SK-N-SH (cell line): ENCODE measurements around the gene OMP. TPM values are rescaled to one million over a fixed set of nuclear protein-coding genes. Genes with fewer than 3 reads are reported as not detected.

ENCODE experiments used
- CTCF ChIA-PET: fragments of 300-600, 350-600 bp; formaldehyde crosslinking; extraction: SDS; loops from one replicate; lab custom pipeline; 2021; lab: Yijun Ruan, JAX
- POLR2A ChIA-PET: fragments of 350-600 bp; sonication (Branson Sonifier 250); formaldehyde crosslinking; extraction: SDS; loops from one replicate; lab custom pipeline; 2020; ENCODE audit warnings: antibody characterized with exemption, inconsistent platforms; lab: Yijun Ruan, JAX
- DNase-seq: peaks from one replicate; pipeline ENCODE4 v3.0.0; 2012
- H2AFZ ChIP-seq: fragments of 200-600 bp; sonication (generic); 2 replicates; pipeline ENCODE4 v1.8.1; 2016; ENCODE audit warnings: antibody characterized with exemption, mild to moderate bottlenecking, low read depth
- H3F3A ChIP-seq: fragments of 200-600 bp; sonication (generic); replicated peaks from 2 replicates; pipeline ENCODE3; 2016; ENCODE audit warnings: antibody characterized with exemption, mild to moderate bottlenecking; ENCODE audit not compliant: insufficient read depth
- H3K27ac ChIP-seq, 2 experiments: fragments of 200-500 bp in 1 of 2; fragments of 200-600 bp in 1 of 2; sonication (Bioruptor generic) in 1 of 2; sonication (generic), shearing (Covaris generic) in 1 of 2; 2 replicates each; pipeline versions ENCODE4 v1.5.1 to v1.6.1; 2014 to 2016; ENCODE audit warnings: low read depth in 2 of 2, inconsistent platforms in 1 of 2, low read length in 1 of 2, mild to moderate bottlenecking in 1 of 2, mixed read lengths in 1 of 2
- H3K27me3 ChIP-seq: fragments of 200-600 bp; sonication (generic), shearing (Covaris generic); 2 replicates; pipeline ENCODE4 v1.6.1; 2016; ENCODE audit warnings: mixed run types; ENCODE audit not compliant: insufficient read depth
- H3K36me3 ChIP-seq, 2 experiments: fragments of 200-500 bp in 1 of 2; fragments of 200-600 bp in 1 of 2; sonication (Bioruptor generic) in 1 of 2; sonication (generic) in 1 of 2; replicated peaks in 1 of 2; 2 replicates each; pipeline versions ENCODE3 to v1.5.1; 2014 to 2016; ENCODE audit warnings: low read length in 1 of 2, mild to moderate bottlenecking in 1 of 2; ENCODE audit not compliant: insufficient read depth in 2 of 2, control insufficient read depth in 1 of 2
- H3K4me1 ChIP-seq, 2 experiments: fragments of 200-500 bp in 1 of 2; fragments of 200-600 bp in 1 of 2; sonication (Bioruptor generic) in 1 of 2; sonication (generic), shearing (Covaris generic) in 1 of 2; 2 replicates each; pipeline versions ENCODE4 v1.5.1 to v1.6.1; 2014 to 2016; ENCODE audit warnings: low read depth in 1 of 2, low read length in 1 of 2, mixed run types in 1 of 2; ENCODE audit not compliant: insufficient read depth in 2 of 2, control insufficient read depth in 1 of 2
- H3K4me2 ChIP-seq: fragments of 200-600 bp; sonication (generic), shearing (Covaris generic); 2 replicates; pipeline ENCODE4 v1.6.1; 2017; ENCODE audit warnings: mixed run types
- H3K4me3 ChIP-seq, 2 experiments: fragments of 200-500 bp in 1 of 2; fragments of 200-600 bp in 1 of 2; sonication (Bioruptor generic) in 1 of 2; sonication (generic), shearing (Covaris generic) in 1 of 2; 2 replicates each; pipeline versions ENCODE4 v1.5.1 to v1.8.1; 2014 to 2016; ENCODE audit warnings: low read depth in 2 of 2, inconsistent platforms in 1 of 2, low read length in 1 of 2, mild to moderate bottlenecking in 1 of 2, mixed read lengths in 1 of 2, moderate library complexity in 1 of 2
- H3K79me2 ChIP-seq: fragments of 200-600 bp; sonication (generic); 2 replicates; pipeline ENCODE4 v1.8.1; 2017; ENCODE audit warnings: mild to moderate bottlenecking; ENCODE audit not compliant: insufficient read depth
- H3K9ac ChIP-seq: fragments of 200-600 bp; sonication (generic); 2 replicates; pipeline ENCODE4 v1.6.1; 2017; ENCODE audit warnings: mixed run types
- H3K9me2 ChIP-seq: fragments of 200-600 bp; sonication (generic); 2 replicates; pipeline ENCODE4 v1.6.1; 2017; ENCODE audit warnings: mixed run types
- H3K9me3 ChIP-seq: fragments of 200-600 bp; sonication (generic); 2 replicates; pipeline ENCODE4 v1.6.1; 2017; ENCODE audit warnings: mixed run types, mild to moderate bottlenecking, moderate library complexity
- H4K20me1 ChIP-seq: fragments of 200-600 bp; sonication (generic); 2 replicates; pipeline ENCODE4 v1.6.1; 2017; ENCODE audit warnings: mild to moderate bottlenecking, mixed run types; ENCODE audit not compliant: insufficient read depth
- CTCF ChIP-seq: fragments of 200-600 bp; sonication (generic); IDR thresholded peaks from 2 replicates; pipeline ENCODE4 v1.6.1; 2017; ENCODE audit warnings: antibody characterized with exemption, mild to moderate bottlenecking, moderate library complexity
- FOXJ3 ChIP-seq: sonication (generic); formaldehyde crosslinking; IDR thresholded peaks from 2 replicates; pipeline ENCODE4 v1.5.1; 2020; ENCODE audit warnings: mild to moderate bottlenecking, missing genetic modification reagents
- FOXM1 ChIP-seq: IDR thresholded peaks from 2 replicates; pipeline ENCODE4 v1.4.0; 2012; ENCODE audit warnings: low read depth, mild to moderate bottlenecking
- GABPA ChIP-seq: IDR thresholded peaks from 2 replicates; pipeline ENCODE4 v1.4.0; 2012; ENCODE audit warnings: low read depth, mild to moderate bottlenecking
- JUND ChIP-seq: IDR thresholded peaks from 2 replicates; pipeline ENCODE4 v1.4.0; 2012
- NFIC ChIP-seq: IDR thresholded peaks from 2 replicates; pipeline ENCODE4 v1.4.0; 2012; ENCODE audit warnings: borderline replicate concordance
- RAD21 ChIP-seq: IDR thresholded peaks from 2 replicates; pipeline ENCODE4 v1.6.1; 2012; ENCODE audit warnings: mild to moderate bottlenecking, low read length
- RCOR1 ChIP-seq: fragments of 150-350 bp; IDR thresholded peaks from 2 replicates; pipeline ENCODE4 v1.6.1; 2017; ENCODE audit warnings: antibody characterized with exemption, low read length
- RXRA ChIP-seq: IDR thresholded peaks from 2 replicates; pipeline ENCODE4 v1.4.0; 2012; ENCODE audit warnings: low read depth, mild to moderate bottlenecking, borderline replicate concordance
- SIN3A ChIP-seq: IDR thresholded peaks from 2 replicates; pipeline ENCODE4 v1.6.1; 2012; ENCODE audit warnings: low read depth, mild to moderate bottlenecking, low read length, moderate library complexity, borderline replicate concordance
- TAF1 ChIP-seq: IDR thresholded peaks from 2 replicates; pipeline ENCODE4 v1.6.1; 2012; ENCODE audit warnings: low read depth, mild to moderate bottlenecking, low read length, moderate library complexity, borderline replicate concordance
- TCF12 ChIP-seq: IDR thresholded peaks from 2 replicates; pipeline ENCODE4 v1.4.0; 2012
- USF1 ChIP-seq: IDR thresholded peaks from 2 replicates; pipeline ENCODE4 v1.4.0; 2012; ENCODE audit warnings: low read depth, borderline replicate concordance
- ZBTB33 ChIP-seq: IDR thresholded peaks from 2 replicates; pipeline ENCODE4 v1.4.0; 2012; ENCODE audit warnings: low read depth, borderline replicate concordance
- WGBS: methylation state at CpG from one replicate; pipeline ENCODE4 v1.1.6; 2017; ENCODE audit warnings: low lambda C conversion rate; 5-methylcytosine and 5-hydroxymethylcytosine counted together
- polyA plus RNA-seq, 3 experiments: library from polyadenylated mRNA; depleted of rRNA; stranded (reverse); fragments of >200 nt; gene quantifications; 2 replicates each; pipeline ENCODE4 v1.2.3, GENCODE V29; 2012
- TF ChIP-seq, protein P1 (sequence below): IDR thresholded peaks from 2 replicates; pipeline ENCODE4 v1.6.1; 2012; ENCODE audit warnings: mild to moderate bottlenecking, low read depth, low read length, moderate library complexity

Gene OMP
- polyA plus RNA-seq, 1 of the 3 experiments (the other 2 are of a cell fraction) = 0.20 TPM

- Histone ChIP-seq H3K4me3 (no peak overlapping the region), H3K27me3 (no peaks in the 10 kb centered on the region), H3K9me3 (no peaks in the 10 kb centered on the region), H3F3A (no peaks in the 10 kb centered on the region), H3K27ac (no peak overlapping the region), H3K4me1 (no peaks in the 10 kb centered on the region; a peak in 1 of 4 replicates), H3K36me3 (no peaks in the 10 kb centered on the region), H3K9me2 (no peaks in the 10 kb centered on the region), H4K20me1 (no peaks in the 10 kb centered on the region), H3K4me2 (no peak overlapping the region), H2AFZ (no peak overlapping the region), H3K9ac (no peak overlapping the region), H3K79me2 (no peaks in the 10 kb centered on the region)
- 64% methylated on average over 2 of the region's 2 CpGs for WGBS
- CTCF ChIA-PET = interaction anchor here (1.0 to 12.6 kb wide), 8 partner anchors 10 to 136 kb away, joined by 3 to 218 read pairs (median 8); partner anchors contain the start of gene MYO7A
- POLR2A ChIA-PET = no interaction called here
- DNase-seq = no peak
- TF ChIP-seq RXRA (no peak), FOXM1 (no peak), USF1 (no peak), TCF12 (no peak), SIN3A (no peak), RAD21 (no peak), JUND (no peak), ZBTB33 (no peak), GABPA (no peak), CTCF (no peak), FOXJ3 (CRISPR knock-in tag) (no peak), TAF1 (no peak)
These were observed 47.5 kb upstream of the OMP start for GRCh38 chr11:77055101-77055561.

GRCh38 chr11:77055913-77056312 is 46.7 kb upstream of the OMP start:
- H4K20me1 ChIP-seq = no peaks in the 10 kb centered on the region
- H3K36me3 ChIP-seq = no peaks in the 10 kb centered on the region
- no peak overlapping the region for H3K4me2 ChIP-seq
- no peak overlapping the region for H3K27ac ChIP-seq
- H3K9ac ChIP-seq = no peak overlapping the region
- POLR2A ChIA-PET = no interaction called here
- DNase-seq = no peak
- CTCF ChIA-PET = interaction anchor here (1.6 to 12.6 kb wide), 4 partner anchors 9 to 37 kb away, joined by 7 to 218 read pairs (median 9); no protein-coding TSS in a partner anchor
- no peaks in the 10 kb centered on the region for H3K9me3 ChIP-seq
- no peaks in the 10 kb centered on the region for H3K9me2 ChIP-seq
- H3F3A ChIP-seq = no peaks in the 10 kb centered on the region
- no peak overlapping the region for H3K4me3 ChIP-seq
- no peaks in the 10 kb centered on the region; a peak in 1 of 4 replicates for H3K4me1 ChIP-seq
- no peak overlapping the region for H2AFZ ChIP-seq
- 72% methylated on average over 5 of the region's 5 CpGs for WGBS
- H3K27me3 ChIP-seq = no peaks in the 10 kb centered on the region
- no peaks in the 10 kb centered on the region for H3K79me2 ChIP-seq
- TF ChIP-seq NFIC = no peak
- TF ChIP-seq, protein P1, sequence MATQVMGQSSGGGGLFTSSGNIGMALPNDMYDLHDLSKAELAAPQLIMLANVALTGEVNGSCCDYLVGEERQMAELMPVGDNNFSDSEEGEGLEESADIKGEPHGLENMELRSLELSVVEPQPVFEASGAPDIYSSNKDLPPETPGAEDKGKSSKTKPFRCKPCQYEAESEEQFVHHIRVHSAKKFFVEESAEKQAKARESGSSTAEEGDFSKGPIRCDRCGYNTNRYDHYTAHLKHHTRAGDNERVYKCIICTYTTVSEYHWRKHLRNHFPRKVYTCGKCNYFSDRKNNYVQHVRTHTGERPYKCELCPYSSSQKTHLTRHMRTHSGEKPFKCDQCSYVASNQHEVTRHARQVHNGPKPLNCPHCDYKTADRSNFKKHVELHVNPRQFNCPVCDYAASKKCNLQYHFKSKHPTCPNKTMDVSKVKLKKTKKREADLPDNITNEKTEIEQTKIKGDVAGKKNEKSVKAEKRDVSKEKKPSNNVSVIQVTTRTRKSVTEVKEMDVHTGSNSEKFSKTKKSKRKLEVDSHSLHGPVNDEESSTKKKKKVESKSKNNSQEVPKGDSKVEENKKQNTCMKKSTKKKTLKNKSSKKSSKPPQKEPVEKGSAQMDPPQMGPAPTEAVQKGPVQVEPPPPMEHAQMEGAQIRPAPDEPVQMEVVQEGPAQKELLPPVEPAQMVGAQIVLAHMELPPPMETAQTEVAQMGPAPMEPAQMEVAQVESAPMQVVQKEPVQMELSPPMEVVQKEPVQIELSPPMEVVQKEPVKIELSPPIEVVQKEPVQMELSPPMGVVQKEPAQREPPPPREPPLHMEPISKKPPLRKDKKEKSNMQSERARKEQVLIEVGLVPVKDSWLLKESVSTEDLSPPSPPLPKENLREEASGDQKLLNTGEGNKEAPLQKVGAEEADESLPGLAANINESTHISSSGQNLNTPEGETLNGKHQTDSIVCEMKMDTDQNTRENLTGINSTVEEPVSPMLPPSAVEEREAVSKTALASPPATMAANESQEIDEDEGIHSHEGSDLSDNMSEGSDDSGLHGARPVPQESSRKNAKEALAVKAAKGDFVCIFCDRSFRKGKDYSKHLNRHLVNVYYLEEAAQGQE = no peak
- TF ChIP-seq FOXJ3 (CRISPR knock-in tag) = no peak
- no peak for TF ChIP-seq USF1
- no peak for TF ChIP-seq RAD21
- TF ChIP-seq RCOR1 = no peak
